VCaP (cell line): ENCODE results near the gene GGTLC2.
"Not testable (repeated sequence)": the region's sequence is repeated elsewhere in the genome, so short reads cannot be mapped to it uniquely, and the experiment has no call there.

Experiments
- H3K27ac ChIP-seq: fragments of 450-650 bp; 2 replicates; pipeline ENCODE4 v1.5.1; 2017
- TF ChIP-seq, protein P1 (sequence below): fragments of 450-650 bp; conservative IDR thresholded peaks from 2 replicates; pipeline ENCODE4 v1.5.1; 2017; ENCODE audit warnings: mild to moderate bottlenecking, moderate library complexity

The GGTLC2 gene

DNA sequence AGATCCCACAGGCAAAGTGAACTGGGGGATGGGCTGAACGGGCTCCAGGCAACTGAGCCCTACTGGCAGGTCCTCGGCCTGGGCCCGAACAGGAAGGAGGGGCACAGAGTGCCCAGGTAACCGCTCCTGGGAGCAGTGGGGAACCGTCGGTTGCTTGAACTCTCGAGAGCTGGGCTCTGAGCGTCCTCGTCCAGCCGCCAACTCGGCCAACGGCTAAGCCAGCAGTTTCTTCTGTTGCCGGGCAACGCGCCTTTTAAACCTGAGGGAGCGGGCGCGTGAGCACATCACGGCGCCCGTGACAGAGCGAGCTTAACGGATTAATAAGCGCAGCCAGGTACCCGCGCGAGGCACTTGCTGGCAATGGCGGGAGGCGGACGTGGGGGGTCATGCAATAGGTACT lies at the start of gene GGTLC2:
TSS of gene GGTLC2 (plus strand) at position 301 of the 400 bp plus-strand sequence. CDS start 1,732 bp downstream, outside the sequence.
- not testable (repeated sequence) for H3K27ac ChIP-seq

DNA sequence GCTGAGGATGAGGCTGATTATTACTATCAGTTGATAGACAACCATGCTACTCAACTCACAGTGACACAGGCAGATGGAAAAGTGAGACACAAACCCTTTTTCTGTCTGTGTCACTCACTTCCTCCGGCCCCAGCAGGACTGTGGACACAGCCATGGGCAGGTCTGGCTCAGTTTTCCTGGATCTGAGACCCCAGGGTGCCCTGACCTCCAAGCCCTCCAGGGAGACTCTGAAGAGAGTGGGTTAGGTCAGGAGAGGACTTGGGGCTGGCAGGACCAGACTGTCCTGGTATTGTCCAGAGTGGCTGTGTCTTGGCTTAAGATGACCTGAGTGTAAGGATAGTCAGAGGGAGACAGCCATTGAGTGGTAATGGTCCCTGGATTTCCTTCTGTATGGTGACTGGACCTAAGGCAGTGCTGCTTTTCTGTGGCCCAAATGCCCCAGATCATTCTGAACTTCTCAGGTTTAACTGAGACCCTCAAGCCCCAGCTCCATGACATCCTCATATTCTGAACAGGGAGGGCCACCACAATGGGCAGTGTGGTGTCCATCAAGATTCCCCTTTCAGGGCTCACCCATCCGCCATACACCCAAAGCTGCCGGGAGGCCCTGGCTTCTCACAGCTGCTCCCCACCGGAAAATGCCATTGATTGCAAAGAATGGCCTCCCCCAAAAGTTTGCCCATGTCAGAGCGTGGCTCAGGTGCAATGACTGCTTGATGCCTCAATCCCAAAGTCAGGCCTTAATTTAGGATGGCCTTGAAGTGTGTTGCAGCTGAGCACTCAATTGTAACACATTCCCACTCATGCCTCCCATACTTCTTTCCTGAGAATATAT lies 49.2 kb upstream of the GGTLC2 start:
- TF ChIP-seq, protein P1, sequence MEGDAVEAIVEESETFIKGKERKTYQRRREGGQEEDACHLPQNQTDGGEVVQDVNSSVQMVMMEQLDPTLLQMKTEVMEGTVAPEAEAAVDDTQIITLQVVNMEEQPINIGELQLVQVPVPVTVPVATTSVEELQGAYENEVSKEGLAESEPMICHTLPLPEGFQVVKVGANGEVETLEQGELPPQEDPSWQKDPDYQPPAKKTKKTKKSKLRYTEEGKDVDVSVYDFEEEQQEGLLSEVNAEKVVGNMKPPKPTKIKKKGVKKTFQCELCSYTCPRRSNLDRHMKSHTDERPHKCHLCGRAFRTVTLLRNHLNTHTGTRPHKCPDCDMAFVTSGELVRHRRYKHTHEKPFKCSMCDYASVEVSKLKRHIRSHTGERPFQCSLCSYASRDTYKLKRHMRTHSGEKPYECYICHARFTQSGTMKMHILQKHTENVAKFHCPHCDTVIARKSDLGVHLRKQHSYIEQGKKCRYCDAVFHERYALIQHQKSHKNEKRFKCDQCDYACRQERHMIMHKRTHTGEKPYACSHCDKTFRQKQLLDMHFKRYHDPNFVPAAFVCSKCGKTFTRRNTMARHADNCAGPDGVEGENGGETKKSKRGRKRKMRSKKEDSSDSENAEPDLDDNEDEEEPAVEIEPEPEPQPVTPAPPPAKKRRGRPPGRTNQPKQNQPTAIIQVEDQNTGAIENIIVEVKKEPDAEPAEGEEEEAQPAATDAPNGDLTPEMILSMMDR: no peak
- no peak overlapping the region for H3K27ac ChIP-seq

DNA sequence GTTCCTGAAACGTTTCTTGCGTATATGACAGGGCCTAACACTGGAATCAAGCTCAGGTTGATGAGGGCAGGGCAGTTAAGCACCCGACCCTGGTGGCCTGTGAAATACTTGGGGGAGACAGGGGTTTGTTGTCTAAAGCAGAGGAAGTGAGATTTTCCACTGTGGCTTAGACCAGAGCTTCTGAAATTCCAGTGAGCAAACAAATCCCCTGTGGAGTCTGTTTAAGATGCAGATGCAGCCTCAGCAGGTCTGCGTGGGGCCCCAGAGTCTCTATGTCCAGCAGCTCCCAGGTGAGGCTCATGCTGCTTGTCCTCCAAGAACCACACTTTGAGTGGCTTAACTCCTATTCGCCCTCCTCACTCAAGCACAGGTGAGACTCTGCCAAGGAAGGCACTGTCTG lies 46.3 kb upstream of the GGTLC2 start:
- TF ChIP-seq, protein P1: no peak
- H3K27ac ChIP-seq: no peak overlapping the region

DNA sequence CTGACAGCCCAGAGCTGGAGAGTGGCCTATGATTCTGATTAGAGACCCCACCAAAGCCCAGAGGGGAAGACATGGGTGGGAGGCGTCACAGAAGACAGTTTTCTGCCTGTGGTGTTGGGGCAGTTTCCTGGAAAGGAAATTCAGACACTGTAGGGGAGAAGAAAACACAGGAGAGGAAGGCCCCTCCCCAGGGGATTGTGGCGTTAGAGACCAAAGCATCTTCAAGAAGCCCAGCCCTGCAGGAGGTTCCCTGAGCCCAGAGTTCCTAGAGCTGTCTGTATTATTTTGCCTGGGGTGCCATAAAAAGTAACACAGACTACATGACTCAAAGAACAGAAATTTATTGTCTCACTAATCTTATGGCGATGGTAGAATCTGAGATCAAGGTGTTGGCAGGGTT lies 45.2 kb upstream of the GGTLC2 start:
- no peak overlapping the region for H3K27ac ChIP-seq
- TF ChIP-seq, protein P1: no peak

DNA sequence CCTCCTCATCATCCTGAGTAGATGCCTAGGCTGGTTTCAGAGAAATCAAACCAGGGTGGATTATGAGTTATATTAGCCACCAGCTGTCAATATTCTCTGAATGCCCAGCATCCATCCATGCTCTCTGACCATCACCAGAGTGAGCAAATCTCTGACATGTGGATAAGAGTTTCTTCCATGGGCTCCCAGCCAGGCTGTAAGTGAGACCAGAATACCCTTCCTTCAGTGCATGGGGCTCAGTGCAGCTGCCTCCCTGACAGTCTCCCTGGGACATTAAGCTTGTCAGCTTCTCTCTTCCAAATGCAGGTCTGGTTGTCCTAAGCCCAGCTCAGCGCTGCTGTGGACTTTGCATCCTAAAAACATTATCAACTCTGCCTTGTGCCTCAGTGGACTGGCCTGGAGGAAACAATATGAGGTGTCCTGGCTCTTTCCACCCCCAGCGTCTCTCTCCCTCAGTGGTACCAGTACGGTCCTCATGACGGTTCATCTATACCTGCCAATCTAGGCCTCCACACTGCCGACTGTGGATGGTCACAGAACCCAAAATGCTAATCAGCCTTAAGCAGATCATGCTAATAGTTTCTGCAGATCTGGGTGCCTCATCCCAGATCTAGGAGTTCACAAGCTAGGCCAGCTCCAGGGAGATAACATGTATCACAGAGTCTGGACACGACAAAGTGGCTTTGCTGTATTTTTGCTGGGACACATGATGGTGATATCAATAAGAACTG lies 43.7 kb upstream of the GGTLC2 start:
- TF ChIP-seq, protein P1: no peak
- H3K27ac ChIP-seq: no peak overlapping the region

DNA sequence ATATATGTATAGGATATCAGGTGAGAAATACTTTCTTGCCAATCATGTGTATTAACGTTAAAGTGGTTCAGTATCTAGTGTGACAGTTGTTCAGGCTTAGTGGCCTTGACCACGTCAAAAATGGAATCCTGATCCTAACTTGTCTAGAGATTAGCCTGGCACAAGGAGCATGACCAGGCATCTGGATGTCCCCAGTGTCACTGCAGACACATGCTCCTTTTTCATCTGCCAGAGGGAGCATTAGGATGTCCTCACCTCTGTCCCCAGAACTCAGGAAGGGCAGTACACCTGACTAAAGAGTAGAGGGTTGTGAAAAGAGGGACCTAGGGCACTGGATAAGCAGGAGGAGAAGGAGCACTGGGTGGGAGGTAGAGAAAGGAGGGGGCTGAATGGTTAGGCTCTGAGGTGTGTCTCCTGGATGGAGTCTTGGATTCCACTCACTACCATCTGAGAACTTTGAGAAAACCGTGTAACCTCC lies 40.9 kb upstream of the GGTLC2 start:
- TF ChIP-seq, protein P1: no peak
- H3K27ac ChIP-seq: no peak overlapping the region

DNA sequence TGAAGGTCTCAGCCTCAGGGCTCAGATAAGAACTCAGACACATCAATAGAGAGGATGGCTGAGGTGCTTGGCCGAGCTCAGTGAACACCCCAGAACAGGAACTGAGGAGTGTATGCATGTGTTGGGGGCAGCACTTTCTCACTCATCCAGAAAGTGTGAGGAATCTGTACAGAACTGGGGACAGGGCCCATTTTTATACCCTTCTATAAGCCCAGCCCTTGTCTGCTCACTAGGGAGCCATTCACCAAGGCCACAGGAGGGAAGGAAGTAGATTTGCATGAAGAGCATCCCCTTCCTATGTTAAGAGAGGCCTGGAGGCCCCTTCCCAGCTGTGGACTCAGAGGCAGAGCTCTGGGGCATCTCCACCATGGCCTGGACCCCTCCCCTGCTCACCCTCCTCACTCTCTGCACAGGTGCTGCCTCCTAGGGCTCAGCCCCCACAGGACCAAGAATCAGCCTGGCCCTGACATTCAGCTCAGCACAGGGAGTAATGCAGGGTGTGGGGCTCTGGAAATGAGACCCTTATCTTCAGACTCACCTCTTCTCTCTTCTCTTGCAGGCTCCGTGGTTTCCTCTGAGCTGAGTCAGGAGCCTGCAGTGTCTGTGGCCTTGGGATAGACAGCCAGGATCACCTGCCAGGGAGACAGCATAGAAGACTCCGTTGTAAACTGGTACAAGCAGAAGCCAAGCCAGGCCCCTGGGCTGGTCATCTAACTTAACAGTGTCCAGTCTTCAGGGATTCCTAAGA lies 39.9 kb upstream of the GGTLC2 start:
- H3K27ac ChIP-seq: no peak overlapping the region
- TF ChIP-seq, protein P1: no peak
